ENCODE data around the gene PSMD3.
A peak's percentile ranks its signal among the peaks of the same experiment; 100 is the strongest.

PSMD3 gene

DNA sequence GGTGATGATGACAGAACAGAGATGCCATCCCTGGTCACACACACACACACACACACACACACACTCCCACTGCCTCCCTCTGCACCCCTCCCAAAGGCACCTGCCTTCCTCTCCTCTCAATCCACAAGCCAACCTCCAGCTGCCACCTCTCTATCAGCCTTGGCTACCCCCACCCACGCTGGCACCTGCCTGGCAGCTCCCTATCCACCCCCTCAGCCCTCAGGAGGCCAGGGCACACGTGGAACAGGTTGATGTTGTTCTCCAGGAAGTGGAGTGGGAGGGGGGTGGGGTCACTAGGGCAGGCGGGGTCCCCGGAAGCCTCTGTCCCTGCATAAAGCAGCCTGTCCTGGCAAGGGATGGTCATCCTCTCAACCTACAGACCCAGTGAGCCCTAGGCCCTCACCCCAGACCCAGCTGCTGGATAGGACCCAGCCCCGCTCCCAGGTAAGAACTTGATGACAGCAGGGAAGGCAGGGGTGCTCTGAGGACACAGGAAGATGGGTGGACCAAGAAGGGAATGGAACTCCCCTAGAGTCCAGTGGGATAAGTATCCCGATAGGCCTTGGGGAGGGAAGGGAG is 17.9 kb upstream of the PSMD3 start, which contains the start of gene GSDMA:
Gene GSDMA, plus strand, starts transcription at position 363 of the 579 bp plus-strand sequence. CDS start 2,684 bp downstream, outside the sequence.
- DNase-seq: no peak

- DNase-seq: peak; percentile 72
Measured at GRCh38 chr17:39963829-39964228, 16.8 kb upstream of the PSMD3 start.

- DNase-seq: no peak
Measured at GRCh38 chr17:39965017-39965699, 15.4 kb upstream of the PSMD3 start.

DNA sequence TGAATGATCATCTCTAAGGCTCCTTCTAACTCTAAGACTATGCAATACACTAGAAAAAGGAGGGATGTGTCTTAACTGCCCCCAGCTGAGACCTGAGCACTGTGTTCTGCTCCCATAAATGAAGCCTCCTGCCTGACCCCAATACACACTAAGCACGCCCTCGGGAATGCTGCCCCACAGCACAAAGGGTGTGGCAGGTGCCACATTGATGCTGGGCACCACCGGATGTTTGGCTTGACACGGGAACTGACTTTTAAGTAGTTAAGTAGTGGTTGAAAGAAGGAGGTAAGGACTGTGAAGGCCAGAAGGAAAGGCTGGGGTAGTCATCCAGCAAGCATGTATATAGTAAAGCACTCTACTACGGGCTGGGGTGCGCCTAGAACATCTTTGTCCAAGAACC is 13.8 kb upstream of the PSMD3 start:
- DNase-seq: no peak

DNA sequence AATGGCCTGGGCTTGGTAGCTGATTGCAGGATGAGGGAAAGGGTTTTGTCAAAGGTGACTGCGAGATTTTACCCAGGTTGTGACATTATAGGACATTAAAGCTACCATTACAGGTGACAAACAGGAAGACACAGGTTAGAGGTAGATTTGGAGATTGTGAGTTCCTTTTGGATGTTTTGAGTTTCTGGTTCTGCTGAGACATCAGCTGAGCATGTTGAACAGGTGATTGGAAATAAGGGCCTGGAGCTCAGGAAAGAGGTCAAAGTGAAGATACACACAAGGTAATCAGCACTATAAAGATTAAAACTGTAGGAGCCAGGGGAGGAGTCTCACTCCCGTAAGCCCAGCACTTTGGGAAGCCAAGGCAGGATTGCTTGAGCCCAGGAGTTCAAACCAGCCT is 11.8 kb upstream of the PSMD3 start:
- DNase-seq: no peak

DNA sequence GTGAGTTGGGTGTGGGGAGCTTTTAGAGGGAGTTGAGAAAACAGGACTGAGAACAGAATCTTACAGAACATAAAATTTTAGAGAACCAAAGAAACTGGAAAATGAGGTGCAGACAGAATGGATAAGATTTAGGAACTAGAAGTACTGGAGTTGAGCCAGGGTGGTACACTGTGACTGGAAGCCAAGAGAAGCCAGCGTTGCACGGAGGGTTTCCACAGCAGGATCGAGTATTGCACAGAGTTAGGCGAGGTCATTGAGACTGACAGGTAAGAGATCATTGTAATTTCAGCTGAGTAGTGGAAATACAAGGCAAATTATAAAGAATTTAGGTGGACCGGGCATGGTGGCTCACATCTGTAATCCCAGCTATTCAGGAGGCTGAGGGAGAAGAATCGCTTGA is 11.2 kb upstream of the PSMD3 start:
- DNase-seq: no peak

DNA sequence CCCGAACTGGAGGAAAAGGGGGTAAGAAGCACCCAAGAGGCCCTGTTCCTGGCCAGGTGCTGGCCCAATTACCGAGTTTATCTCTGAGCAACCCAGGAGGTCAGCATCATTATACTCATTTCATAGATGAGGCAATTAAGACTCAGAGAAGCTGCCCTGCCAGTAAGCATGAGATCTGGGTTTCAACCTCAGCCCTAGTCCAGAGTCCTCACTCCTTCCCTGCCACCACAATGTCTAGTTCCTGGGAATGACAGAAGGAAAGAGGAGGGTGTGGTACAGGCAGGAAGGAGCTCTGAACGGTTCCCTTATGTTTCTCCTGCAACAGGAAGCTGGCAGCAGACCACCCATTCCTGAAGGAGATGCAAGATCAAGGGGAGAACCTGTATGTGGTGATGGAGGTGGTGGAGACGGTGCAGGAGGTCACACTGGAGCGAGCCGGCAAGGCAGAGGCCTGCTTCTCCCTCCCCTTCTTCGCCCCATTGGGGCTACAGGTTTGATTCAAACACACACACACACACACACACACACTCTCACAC is 10.4 kb upstream of the PSMD3 start:
- no peak for DNase-seq

GRCh38 chr17:39971076-39971603 is 9.5 kb upstream of the PSMD3 start:
- DNase-seq: no peak

DNA sequence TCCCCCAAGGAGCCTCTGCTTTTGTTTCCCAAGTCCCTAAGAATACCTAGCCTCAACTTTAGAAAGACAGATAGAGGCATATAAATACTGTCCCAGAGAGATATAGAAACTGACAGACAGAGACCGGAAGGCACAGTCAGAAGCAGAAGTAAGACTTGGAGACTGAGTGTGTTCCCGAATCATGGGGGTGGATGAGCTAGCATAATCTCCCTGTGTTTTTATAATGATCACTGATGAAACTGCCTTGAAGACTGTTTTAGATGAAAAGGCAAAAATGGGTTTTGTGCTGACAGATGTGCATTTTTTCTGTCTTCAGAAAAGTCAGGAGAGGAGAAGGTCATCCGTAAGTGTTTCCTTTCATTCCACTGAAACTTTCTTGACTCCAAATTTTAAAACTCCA is 8.3 kb upstream of the PSMD3 start:
- no peak for DNase-seq

DNA sequence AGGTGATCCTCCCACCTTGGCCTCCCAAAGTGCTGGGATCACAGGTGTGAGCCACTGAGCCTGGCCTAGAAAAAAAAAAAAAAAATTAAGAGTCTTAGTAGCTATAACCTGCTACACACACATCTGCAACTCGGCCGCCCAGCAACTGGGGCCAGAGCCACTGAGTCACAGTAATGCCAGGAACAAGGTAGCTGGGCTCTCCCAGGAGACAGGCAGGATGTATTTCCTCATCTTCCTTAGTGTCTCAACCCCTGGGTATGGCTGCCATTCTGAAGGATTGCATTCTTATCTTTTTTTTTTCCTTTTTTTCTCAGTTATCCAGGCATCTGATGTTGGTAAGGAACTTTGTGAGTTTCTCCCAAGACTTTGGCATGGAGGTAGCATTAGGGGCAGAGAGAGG is 7.1 kb upstream of the PSMD3 start:
- no peak for DNase-seq

- DNase-seq: no peak
Measured at GRCh38 chr17:39974433-39974832, 6.2 kb upstream of the PSMD3 start.

DNA sequence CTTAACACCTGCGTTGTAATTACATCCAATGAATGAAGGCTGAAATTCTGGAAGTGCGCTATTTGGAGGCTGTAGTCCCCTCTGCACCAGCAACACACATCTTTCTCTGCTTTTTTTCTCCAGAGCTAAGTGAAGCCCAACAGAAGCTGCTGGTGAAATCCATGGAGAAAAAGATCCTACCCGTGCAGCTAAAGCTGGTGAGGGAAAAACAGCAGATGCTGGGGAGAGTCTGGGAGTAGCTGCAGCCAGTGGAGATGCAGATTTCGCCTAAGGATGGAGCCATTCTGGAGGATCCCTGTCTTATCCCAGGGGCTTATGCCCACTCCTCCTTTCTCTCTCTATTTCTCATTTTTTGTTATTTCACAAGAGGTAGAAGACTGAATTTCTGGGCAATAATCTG is 4.8 kb upstream of the PSMD3 start:
- DNase-seq: no peak

GRCh38 chr17:39979016-39979670 is 1.5 kb upstream of the PSMD3 start:
- DNase-seq: no peak

GRCh38 chr17:39979893-39980350 is 685 bp upstream of the PSMD3 start:
- peak; percentile 6 for DNase-seq

- no peak for DNase-seq
Measured at GRCh38 chr17:39981207-39981741, 667 bp downstream of the PSMD3 start.

GRCh38 chr17:39981766-39982375 is 1.3 kb downstream of the PSMD3 start:
- DNase-seq: no peak

DNA sequence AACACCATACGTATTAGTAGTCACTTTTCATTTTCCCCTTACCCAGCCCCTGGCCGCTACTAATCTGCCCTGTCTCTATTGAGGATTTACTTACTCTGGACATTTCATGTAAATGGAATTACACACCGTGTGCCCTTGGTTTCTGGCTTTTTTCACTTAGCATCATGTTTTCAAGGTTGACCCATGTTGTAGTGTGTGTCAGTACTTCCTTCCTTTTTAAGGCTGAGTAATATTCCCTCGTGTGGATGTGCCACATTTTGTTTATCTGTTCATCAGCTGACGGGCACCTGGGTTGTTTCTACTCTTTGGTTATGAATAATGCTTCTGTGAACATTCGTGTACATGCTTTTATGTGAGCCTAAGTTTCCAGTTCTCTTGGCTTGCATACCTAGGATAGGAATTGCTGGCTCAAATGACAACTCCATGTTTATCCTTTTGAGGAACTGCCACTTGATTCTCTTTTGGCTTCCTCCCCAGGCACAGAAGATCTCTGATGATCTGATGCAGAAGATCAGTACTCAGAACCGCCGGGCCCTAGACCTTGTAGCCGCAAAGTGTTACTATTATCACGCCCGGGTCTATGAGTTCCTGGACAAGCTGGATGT is 7.7 kb downstream of the PSMD3 start:
- no peak for DNase-seq

GRCh38 chr17:39994448-39994847 is 13.8 kb downstream of the PSMD3 start:
- DNase-seq: no peak

DNA sequence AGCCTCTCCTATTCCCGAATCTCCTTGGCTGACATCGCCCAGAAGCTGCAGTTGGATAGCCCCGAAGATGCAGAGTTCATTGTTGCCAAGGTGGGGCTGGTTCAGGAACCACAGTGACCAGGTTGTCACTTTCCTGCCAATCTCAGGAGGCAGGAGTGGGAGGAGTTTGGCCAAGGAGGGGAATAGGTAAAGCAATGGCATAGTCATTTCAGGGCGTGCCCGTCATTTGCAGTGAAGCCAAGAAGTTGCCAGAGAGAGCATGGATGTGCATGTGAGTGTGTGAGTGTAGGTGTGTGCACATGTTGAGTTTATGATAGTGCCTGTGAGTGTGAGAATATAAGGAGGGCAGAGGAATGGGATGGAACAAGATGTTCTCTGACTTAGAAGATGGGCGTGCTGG is 14.8 kb downstream of the PSMD3 start:
- DNase-seq: no peak

DNA sequence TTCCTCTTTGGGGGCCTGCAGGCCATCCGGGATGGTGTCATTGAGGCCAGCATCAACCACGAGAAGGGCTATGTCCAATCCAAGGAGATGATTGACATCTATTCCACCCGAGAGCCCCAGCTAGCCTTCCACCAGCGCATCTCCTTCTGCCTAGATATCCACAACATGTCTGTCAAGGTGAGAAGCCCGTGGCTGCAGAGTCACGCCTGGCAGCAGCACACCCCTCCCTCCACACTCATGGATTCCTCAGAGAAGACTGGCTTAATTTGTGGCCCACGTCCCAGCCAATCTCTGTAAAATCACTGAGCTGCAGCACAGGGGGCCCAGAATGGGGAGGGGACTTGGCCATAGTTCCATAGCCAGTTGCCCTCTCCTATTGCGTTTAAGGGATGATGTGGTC is 15.6 kb downstream of the PSMD3 start:
- DNase-seq: no peak

DNA sequence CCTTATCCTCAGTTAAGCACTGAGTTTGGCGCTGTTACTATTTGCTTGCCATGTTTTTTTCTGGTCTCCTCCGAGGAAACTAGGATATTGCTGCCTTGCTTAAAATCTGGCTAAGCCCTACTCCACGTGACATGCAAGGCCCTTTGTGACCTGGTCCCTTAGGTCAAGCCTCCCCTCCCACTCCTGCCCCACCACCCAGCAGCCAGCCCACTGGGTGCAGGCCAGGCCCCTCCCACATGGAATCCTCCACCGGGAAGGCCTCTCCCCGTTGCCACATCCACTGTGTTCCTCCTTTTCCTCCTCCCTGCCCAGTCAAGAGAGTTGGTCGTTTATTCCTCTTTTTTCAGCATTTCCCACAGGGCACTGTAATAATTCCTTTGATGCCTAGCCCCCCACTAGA is 16.2 kb downstream of the PSMD3 start:
- no peak for DNase-seq

GRCh38 chr17:39997543-39997942 is 16.9 kb downstream of the PSMD3 start:
- DNase-seq: no peak

GRCh38 chr17:39999067-39999466 is 18.5 kb downstream of the PSMD3 start:
- no peak for DNase-seq
